Keratinocyte (primary cell): ENCODE measurements around the gene FBXO10. TPM values are rescaled to one million over a fixed set of nuclear protein-coding genes. Genes with fewer than 3 reads are reported as not detected.

Source experiments
- DNase-seq: peaks from one replicate; pipeline ENCODE4 v3.0.0-alpha.2; 2011; ENCODE audit warnings: low read depth, missing footprints, low spot score
- FAIRE-seq: peaks from 2 replicates; lab custom pipeline; 2011; peaks lifted over from hg19 to GRCh38; lab: Jason Lieb, UNC
- H2AFZ ChIP-seq: 2 replicates; pipeline ENCODE4 v1.6.0; 2012; ENCODE audit warnings: low read length, control low read depth, inconsistent platforms; ENCODE audit not compliant: control insufficient read depth
- H3K27ac ChIP-seq: 2 replicates; pipeline ENCODE4 v1.5.1; 2011; ENCODE audit warnings: low read length; ENCODE audit not compliant: control insufficient read depth, insufficient read depth
- H3K27me3 ChIP-seq: 3 replicates; pipeline ENCODE4 v1.6.0; 2011; ENCODE audit warnings: low read length; ENCODE audit not compliant: control insufficient read depth, insufficient read depth; ENCODE audit errors: extremely low read depth
- H3K36me3 ChIP-seq, 2 experiments: 2 replicates in 1 of 2; 3 replicates in 1 of 2; pipeline ENCODE4 v1.5.1; 2011; ENCODE audit warnings: low read length in 2 of 2, mild to moderate bottlenecking in 1 of 2; ENCODE audit not compliant: control insufficient read depth in 2 of 2, insufficient read depth in 2 of 2; ENCODE audit errors: extremely low read depth in 1 of 2
- H3K4me1 ChIP-seq: 3 replicates; pipeline ENCODE4 v1.5.1; 2011; ENCODE audit warnings: low read length; ENCODE audit not compliant: control insufficient read depth, insufficient read depth; ENCODE audit errors: extremely low read depth
- H3K4me2 ChIP-seq: 3 replicates; pipeline ENCODE4 v1.6.0; 2011; ENCODE audit warnings: low read depth, low read length; ENCODE audit not compliant: control insufficient read depth, insufficient read depth; ENCODE audit errors: extremely low read depth
- H3K4me3 ChIP-seq, 3 experiments: fragments of 200-600 bp in 1 of 3; sonication (generic) in 1 of 3; 2 replicates in 2 of 3; 3 replicates in 1 of 3; pipeline ENCODE4 v1.5.1; 2011 to 2016; ENCODE audit warnings: low read length in 3 of 3, mild to moderate bottlenecking in 3 of 3, control low read depth in 2 of 3, inconsistent platforms in 1 of 3, low read depth in 1 of 3, mixed read lengths in 1 of 3, mixed run types in 1 of 3, moderate library complexity in 1 of 3; ENCODE audit not compliant: control insufficient read depth in 2 of 3, insufficient read depth in 2 of 3; ENCODE audit errors: extremely low read depth in 1 of 3
- H3K79me2 ChIP-seq: 2 replicates; pipeline ENCODE4 v1.6.0; 2012; ENCODE audit warnings: low read length; ENCODE audit not compliant: control insufficient read depth, insufficient read depth
- H3K9ac ChIP-seq: 3 replicates; pipeline ENCODE4 v1.6.0; 2011; ENCODE audit warnings: low read length; ENCODE audit not compliant: control insufficient read depth, insufficient read depth; ENCODE audit errors: extremely low read depth
- H3K9me1 ChIP-seq: 3 replicates; pipeline ENCODE4 v1.6.0; 2011; ENCODE audit warnings: low read length; ENCODE audit not compliant: control insufficient read depth, insufficient read depth; ENCODE audit errors: extremely low read depth
- H3K9me3 ChIP-seq: 2 replicates; pipeline ENCODE4 v1.5.1; 2012; ENCODE audit warnings: low read depth, low read length; ENCODE audit not compliant: control insufficient read depth
- H4K20me1 ChIP-seq: 3 replicates; pipeline ENCODE4 v1.6.0; 2011; ENCODE audit warnings: low read length; ENCODE audit not compliant: control insufficient read depth, insufficient read depth; ENCODE audit errors: extremely low read depth
- EZH2 ChIP-seq: IDR thresholded peaks from one replicate; pipeline ENCODE4 v1.6.1; 2012; ENCODE audit warnings: inconsistent platforms, mild to moderate bottlenecking, low read length, moderate library complexity
- dilution Hi-C: fragments of 300-500 bp; cut with MboI; formaldehyde crosslinking; loops from one replicate; pipeline ENCODE4 v1.7.0; 2020; ENCODE audit warnings: low sequenced_read_pairs; ENCODE audit not compliant: extremely low pct_ligation_motif_present
- polyA plus RNA-seq, 5 experiments: library from polyadenylated mRNA; depleted of rRNA in 3 of 5; stranded (reverse) in 3 of 5; stranded (forward) in 1 of 5; unstranded in 1 of 5; fragments of >200 nt; gene quantifications; 1 replicate in 1 of 5; 2 replicates in 3 of 5; 3 replicates in 1 of 5; pipeline versions ENCODE4 v1.2.1 to v1.2.3, GENCODE V29; 2011 to 2012; ENCODE audit warnings: missing spikeins in 2 of 5, low read depth in 1 of 5, low replicate concordance in 1 of 5
- TF ChIP-seq, protein P1 (sequence below), 3 experiments: IDR thresholded peaks in 1 of 3; conservative IDR thresholded peaks in 1 of 3; optimal IDR thresholded peaks in 1 of 3; 2 replicates in 2 of 3; 3 replicates in 1 of 3; pipeline versions ENCODE3 to v1.5.1; 2011; ENCODE audit warnings: low read length in 3 of 3, mild to moderate bottlenecking in 3 of 3, moderate library complexity in 2 of 3, control low read depth in 1 of 3, inconsistent platforms in 1 of 3; ENCODE audit not compliant: insufficient read depth in 2 of 3; ENCODE audit errors: extremely low read depth in 1 of 3

Gene FBXO10
- polyA plus RNA-seq, 1 donor (not counting 4 experiments of a cell fraction or from before 2014, with no cell fraction given): 4.1 TPM

- H4K20me1 ChIP-seq: no peaks in the 10 kb centered on the region
- DNase-seq (no peak), FAIRE-seq (no peak)
- no peaks in the 10 kb centered on the region for H3K4me1 ChIP-seq
- H2AFZ ChIP-seq: no peak overlapping the region
- no peak overlapping the region for H3K27ac ChIP-seq
- H3K9me1 ChIP-seq: peaks cover 2% of the 10 kb centered on the region
- no peak overlapping the region for H3K4me2 ChIP-seq
- dilution Hi-C loops: no loop called here
- H3K4me3 ChIP-seq: no peak overlapping the region
- no peak overlapping the region for H3K9ac ChIP-seq
- TF ChIP-seq, protein P1, sequence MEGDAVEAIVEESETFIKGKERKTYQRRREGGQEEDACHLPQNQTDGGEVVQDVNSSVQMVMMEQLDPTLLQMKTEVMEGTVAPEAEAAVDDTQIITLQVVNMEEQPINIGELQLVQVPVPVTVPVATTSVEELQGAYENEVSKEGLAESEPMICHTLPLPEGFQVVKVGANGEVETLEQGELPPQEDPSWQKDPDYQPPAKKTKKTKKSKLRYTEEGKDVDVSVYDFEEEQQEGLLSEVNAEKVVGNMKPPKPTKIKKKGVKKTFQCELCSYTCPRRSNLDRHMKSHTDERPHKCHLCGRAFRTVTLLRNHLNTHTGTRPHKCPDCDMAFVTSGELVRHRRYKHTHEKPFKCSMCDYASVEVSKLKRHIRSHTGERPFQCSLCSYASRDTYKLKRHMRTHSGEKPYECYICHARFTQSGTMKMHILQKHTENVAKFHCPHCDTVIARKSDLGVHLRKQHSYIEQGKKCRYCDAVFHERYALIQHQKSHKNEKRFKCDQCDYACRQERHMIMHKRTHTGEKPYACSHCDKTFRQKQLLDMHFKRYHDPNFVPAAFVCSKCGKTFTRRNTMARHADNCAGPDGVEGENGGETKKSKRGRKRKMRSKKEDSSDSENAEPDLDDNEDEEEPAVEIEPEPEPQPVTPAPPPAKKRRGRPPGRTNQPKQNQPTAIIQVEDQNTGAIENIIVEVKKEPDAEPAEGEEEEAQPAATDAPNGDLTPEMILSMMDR (optimal IDR thresholded peaks at IDR 0.05 in 1 of 3, IDR thresholded peaks at IDR 0.05 in 1 of 3, conservative IDR thresholded peaks at IDR 0.05 in 1 of 3; ENCODE audit: extremely low read depth in 1 of 3, insufficient read depth in 2 of 3, low read length in 3 of 3): no peak
- no peak for TF ChIP-seq EZH2
- no peaks in the 10 kb centered on the region for H3K36me3 ChIP-seq
- H3K9me3 ChIP-seq: no peaks in the 10 kb centered on the region
- H3K79me2 ChIP-seq: no peaks in the 10 kb centered on the region
- H3K27me3 ChIP-seq: no peaks in the 10 kb centered on the region
Measured at GRCh38 chr9:37555786-37556185, 20.4 kb downstream of the FBXO10 start.

DNA sequence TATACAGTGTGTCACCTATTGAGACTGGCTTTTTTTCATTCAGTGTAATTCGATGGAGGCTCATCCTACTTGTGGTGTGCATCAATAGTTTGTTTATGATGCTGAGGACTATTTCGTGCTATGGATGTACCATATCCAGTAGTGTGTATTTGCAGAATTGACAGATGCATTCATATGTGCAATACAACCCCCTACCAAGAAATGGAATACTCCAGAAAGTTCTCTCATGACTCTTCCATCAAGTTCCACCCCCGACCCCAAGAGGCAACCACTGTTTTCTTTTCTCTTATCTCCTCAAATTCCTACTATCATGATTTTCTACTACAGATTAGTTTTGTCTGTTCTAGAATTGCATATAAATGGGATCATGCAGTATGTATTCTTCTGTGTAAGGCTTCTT, 21.9 kb downstream of the FBXO10 start:
- Histone ChIP-seq H3K9me1 (peaks cover 2% of the 10 kb centered on the region), H2AFZ (no peak overlapping the region), H3K36me3 (no peaks in the 10 kb centered on the region), H3K4me2 (no peak overlapping the region), H3K9ac (no peak overlapping the region), H3K79me2 (no peaks in the 10 kb centered on the region), H3K4me1 (no peaks in the 10 kb centered on the region), H4K20me1 (no peaks in the 10 kb centered on the region), H3K27me3 (no peaks in the 10 kb centered on the region), H3K27ac (no peak overlapping the region), H3K9me3 (no peaks in the 10 kb centered on the region), H3K4me3 (no peak overlapping the region)
- FAIRE-seq (no peak), DNase-seq (no peak)
- TF ChIP-seq EZH2: no peak
- TF ChIP-seq, protein P1 (optimal IDR thresholded peaks at IDR 0.05 in 1 of 3, IDR thresholded peaks at IDR 0.05 in 1 of 3, conservative IDR thresholded peaks at IDR 0.05 in 1 of 3; ENCODE audit: extremely low read depth in 1 of 3, insufficient read depth in 2 of 3, low read length in 3 of 3): no peak
- dilution Hi-C loops: no loop called here
